GM21619 (cell line): ENCODE results near the gene KLF5.
"Not testable (repeated sequence)": the region's sequence is repeated elsewhere in the genome, so short reads cannot be mapped to it uniquely, and the experiment has no call there.

Experiments
- ATAC-seq: cut with Tn5 transposase; IDR thresholded peaks from one replicate; pipeline ENCODE4 v1.9.1; 2021; ENCODE audit not compliant: unreplicated experiment

Gene KLF5

GRCh38 chr13:73058736-73059459, at the start of gene KLF5:
KLF5 (plus strand) TSS chr13:73059005; CDS start chr13:73059328, 323 bp downstream.
- peak; percentile 96 for ATAC-seq

- no peak for ATAC-seq
Observed at GRCh38 chr13:73011751-73012150, 47.1 kb upstream of the KLF5 start.

GRCh38 chr13:73015805-73016204, 43.0 kb upstream of the KLF5 start:
- ATAC-seq = no peak

- no peak for ATAC-seq
Observed at GRCh38 chr13:73018336-73018735, 40.5 kb upstream of the KLF5 start.

- ATAC-seq = no peak
Observed at GRCh38 chr13:73025217-73026012, 33.4 kb upstream of the KLF5 start.

- no peak for ATAC-seq
Observed at GRCh38 chr13:73034901-73035300, 23.9 kb upstream of the KLF5 start.

- ATAC-seq = no peak
Observed at GRCh38 chr13:73035660-73036059, 23.1 kb upstream of the KLF5 start.

GRCh38 chr13:73036566-73036965, 22.2 kb upstream of the KLF5 start:
- ATAC-seq = no peak

- no peak for ATAC-seq
Observed at GRCh38 chr13:73038064-73038463, 20.7 kb upstream of the KLF5 start.

- ATAC-seq = no peak
Observed at GRCh38 chr13:73039201-73040108, 19.4 kb upstream of the KLF5 start.

- no peak for ATAC-seq
Observed at GRCh38 chr13:73040484-73040883, 18.3 kb upstream of the KLF5 start.

GRCh38 chr13:73040968-73041596, 17.7 kb upstream of the KLF5 start:
- ATAC-seq = no peak

- ATAC-seq = no peak
Observed at GRCh38 chr13:73045031-73045430, 13.8 kb upstream of the KLF5 start.

- not testable (repeated sequence) for ATAC-seq
Observed at GRCh38 chr13:73048615-73049014, 10.2 kb upstream of the KLF5 start.

GRCh38 chr13:73054712-73055111, 4.1 kb upstream of the KLF5 start:
- no peak for ATAC-seq

GRCh38 chr13:73055813-73056564, 2.8 kb upstream of the KLF5 start:
- no peak for ATAC-seq

GRCh38 chr13:73056565-73056962, 2.2 kb upstream of the KLF5 start:
- ATAC-seq = no peak

GRCh38 chr13:73057284-73058063, 1.3 kb upstream of the KLF5 start:
- no peak for ATAC-seq

- ATAC-seq = no peak
Observed at GRCh38 chr13:73058064-73058313, 816 bp upstream of the KLF5 start.

GRCh38 chr13:73058432-73058735, 421 bp upstream of the KLF5 start:
- peak; percentile 12 for ATAC-seq
